ENCODE results near the gene ADAMTSL5. TPM values are rescaled to one million over a fixed set of nuclear protein-coding genes. Genes with fewer than 3 reads are reported as not detected.
"Not testable (repeated sequence)": the region's sequence is repeated elsewhere in the genome, so short reads cannot be mapped to it uniquely, and the experiment has no call there.

Gene ADAMTSL5
- total RNA-seq, 2 experiments from 2014 or later: 1.1 to 1.5 TPM

- no peak overlapping the region for H3K27ac Mint-ChIP-seq
- no peaks in the 10 kb centered on the region for H3K36me3 Mint-ChIP-seq
- no peaks in the 10 kb centered on the region for H3K9me3 Mint-ChIP-seq
- no peak overlapping the region for H3K4me3 Mint-ChIP-seq
- H3K27me3 Mint-ChIP-seq: peaks cover 32% of the 10 kb centered on the region
- DNase-seq: no peak
- peaks cover 8% of the 10 kb centered on the region for H3K4me1 Mint-ChIP-seq
Observed at GRCh38 chr19:1510807-1511206, 2.0 kb downstream of the ADAMTSL5 start.

DNA sequence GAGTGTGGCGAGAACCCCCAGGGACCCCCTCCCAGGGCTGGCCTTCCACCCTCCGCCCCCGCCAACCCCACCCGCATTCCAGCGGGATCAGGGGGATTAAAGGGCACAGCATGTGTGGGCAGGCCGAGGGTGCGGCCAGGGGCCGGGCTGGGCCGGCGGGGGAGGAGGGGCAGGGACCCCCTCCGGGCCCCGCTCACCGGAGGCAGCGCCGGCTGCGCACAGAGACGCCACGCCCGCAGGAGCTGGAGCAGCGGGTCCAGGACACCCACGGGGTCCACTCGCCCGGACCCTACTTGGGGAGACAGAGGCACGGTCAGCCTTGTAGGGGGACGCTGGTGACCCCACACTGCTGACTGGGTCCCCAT, 2.4 kb downstream of the ADAMTSL5 start:
- peaks cover 35% of the 10 kb centered on the region for H3K27me3 Mint-ChIP-seq
- no peak overlapping the region for H3K27ac Mint-ChIP-seq
- H3K36me3 Mint-ChIP-seq: no peaks in the 10 kb centered on the region
- H3K4me1 Mint-ChIP-seq: peaks cover 8% of the 10 kb centered on the region
- no peak overlapping the region for H3K4me3 Mint-ChIP-seq
- no peak for DNase-seq
- no peaks in the 10 kb centered on the region for H3K9me3 Mint-ChIP-seq

GRCh38 chr19:1509602-1510441, 3.0 kb downstream of the ADAMTSL5 start:
- Mint-ChIP-seq H3K9me3 (no peaks in the 10 kb centered on the region), H3K27ac (no peak overlapping the region), H3K36me3 (no peaks in the 10 kb centered on the region), H3K27me3 (peaks cover 41% of the 10 kb centered on the region), H3K4me3 (no peak overlapping the region), H3K4me1 (peaks cover 8% of the 10 kb centered on the region)
- no peak for DNase-seq

DNA sequence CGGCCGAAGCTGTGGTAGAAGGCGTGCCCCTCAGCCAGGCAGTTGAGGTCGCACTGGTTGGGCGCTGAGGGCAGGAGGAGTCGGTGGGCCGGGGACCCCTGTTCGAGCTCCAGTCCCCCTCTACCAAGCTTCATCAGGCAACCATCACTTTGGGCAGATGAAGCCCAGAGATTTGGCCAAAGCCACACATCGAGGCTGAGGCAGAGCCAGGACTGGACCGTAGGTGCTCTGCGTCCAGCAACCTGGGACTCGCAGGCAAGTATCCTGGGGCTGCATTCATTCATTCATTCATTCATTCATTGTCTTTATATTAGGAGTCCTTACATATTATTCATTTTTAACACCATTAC, 4.3 kb downstream of the ADAMTSL5 start:
- Mint-ChIP-seq H3K36me3 (no peaks in the 10 kb centered on the region), H3K4me3 (peak overlapping the region; percentile 16), H3K27me3 (peaks cover 48% of the 10 kb centered on the region), H3K4me1 (peaks cover 11% of the 10 kb centered on the region), H3K9me3 (no peaks in the 10 kb centered on the region), H3K27ac (no peak overlapping the region)
- no peak for DNase-seq

GRCh38 chr19:1507763-1508506, 4.9 kb downstream of the ADAMTSL5 start:
- H3K27ac Mint-ChIP-seq: peak overlapping the region; percentile 78
- peak overlapping the region; percentile 80 for H3K4me3 Mint-ChIP-seq
- H3K4me1 Mint-ChIP-seq: peaks cover 11% of the 10 kb centered on the region
- peak; percentile 87 for DNase-seq
- H3K27me3 Mint-ChIP-seq: peaks cover 52% of the 10 kb centered on the region
- H3K9me3 Mint-ChIP-seq: no peaks in the 10 kb centered on the region
- H3K36me3 Mint-ChIP-seq: no peaks in the 10 kb centered on the region

GRCh38 chr19:1507192-1507660, 5.6 kb downstream of the ADAMTSL5 start:
- Mint-ChIP-seq H3K4me3 (no peak overlapping the region), H3K36me3 (no peaks in the 10 kb centered on the region), H3K27me3 (peaks cover 53% of the 10 kb centered on the region), H3K9me3 (no peaks in the 10 kb centered on the region), H3K27ac (no peak overlapping the region), H3K4me1 (peaks cover 10% of the 10 kb centered on the region)
- DNase-seq: no peak

DNA sequence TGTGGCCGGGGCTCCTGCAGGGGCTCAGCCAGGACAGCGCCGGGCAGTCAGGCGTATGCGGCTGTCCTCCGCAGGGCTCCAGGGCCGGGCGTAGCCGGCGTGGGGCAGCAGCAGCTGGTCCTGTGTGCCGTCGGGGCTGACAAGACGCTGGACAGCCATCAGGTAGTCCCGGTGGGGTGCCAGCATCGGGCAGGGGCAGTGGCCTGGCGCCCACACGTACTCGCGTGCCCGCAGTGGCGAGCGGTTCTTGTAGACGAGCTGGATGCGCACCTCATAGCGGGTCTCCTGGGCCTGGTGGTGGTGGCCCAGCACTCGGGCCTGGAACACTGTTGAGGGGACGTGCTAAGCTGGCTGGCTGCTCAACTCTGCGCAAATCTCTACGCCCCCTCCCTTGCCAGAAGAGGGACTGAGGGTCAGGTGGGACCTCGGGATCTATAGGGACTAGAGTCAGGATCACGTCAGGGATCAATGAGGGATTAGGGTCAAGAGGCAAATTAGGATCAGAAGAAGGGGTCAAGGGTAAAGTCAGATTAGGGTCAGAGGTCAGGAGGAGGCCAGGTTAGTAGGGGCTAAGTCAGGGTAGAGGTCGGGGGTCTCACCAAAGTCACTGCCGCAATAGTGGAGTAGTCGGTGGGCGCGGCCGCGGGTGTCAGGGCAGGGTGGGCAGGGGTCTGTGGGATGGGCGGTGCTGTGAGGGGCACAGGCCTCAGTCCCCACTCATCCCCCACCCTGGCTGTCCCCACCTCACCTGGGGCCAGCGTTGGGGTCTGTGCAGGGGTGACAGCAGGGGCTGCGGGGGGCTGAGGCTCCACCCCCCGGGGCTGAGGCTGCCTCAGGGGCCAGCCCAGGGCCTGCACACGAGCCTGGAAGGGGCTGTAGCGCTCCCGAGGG, 6.6 kb downstream of the ADAMTSL5 start:
- Mint-ChIP-seq H3K4me3 (no peak overlapping the region), H3K4me1 (peaks cover 10% of the 10 kb centered on the region), H3K36me3 (no peaks in the 10 kb centered on the region), H3K9me3 (no peaks in the 10 kb centered on the region), H3K27ac (no peak overlapping the region), H3K27me3 (peaks cover 50% of the 10 kb centered on the region)
- no peak for DNase-seq

- Mint-ChIP-seq H3K27me3 (peaks cover 41% of the 10 kb centered on the region), H3K4me3 (no peak overlapping the region), H3K27ac (no peak overlapping the region), H3K9me3 (no peaks in the 10 kb centered on the region), H3K4me1 (peaks cover 10% of the 10 kb centered on the region), H3K36me3 (no peaks in the 10 kb centered on the region)
- DNase-seq: no peak
Observed at GRCh38 chr19:1505012-1505411, 7.8 kb downstream of the ADAMTSL5 start.

GRCh38 chr19:1503925-1504773, 8.7 kb downstream of the ADAMTSL5 start:
- no peak for DNase-seq
- no peak overlapping the region for H3K4me3 Mint-ChIP-seq
- H3K27ac Mint-ChIP-seq: no peak overlapping the region
- H3K4me1 Mint-ChIP-seq: peaks cover 10% of the 10 kb centered on the region
- H3K27me3 Mint-ChIP-seq: peaks cover 37% of the 10 kb centered on the region
- no peaks in the 10 kb centered on the region for H3K36me3 Mint-ChIP-seq
- no peaks in the 10 kb centered on the region for H3K9me3 Mint-ChIP-seq

DNA sequence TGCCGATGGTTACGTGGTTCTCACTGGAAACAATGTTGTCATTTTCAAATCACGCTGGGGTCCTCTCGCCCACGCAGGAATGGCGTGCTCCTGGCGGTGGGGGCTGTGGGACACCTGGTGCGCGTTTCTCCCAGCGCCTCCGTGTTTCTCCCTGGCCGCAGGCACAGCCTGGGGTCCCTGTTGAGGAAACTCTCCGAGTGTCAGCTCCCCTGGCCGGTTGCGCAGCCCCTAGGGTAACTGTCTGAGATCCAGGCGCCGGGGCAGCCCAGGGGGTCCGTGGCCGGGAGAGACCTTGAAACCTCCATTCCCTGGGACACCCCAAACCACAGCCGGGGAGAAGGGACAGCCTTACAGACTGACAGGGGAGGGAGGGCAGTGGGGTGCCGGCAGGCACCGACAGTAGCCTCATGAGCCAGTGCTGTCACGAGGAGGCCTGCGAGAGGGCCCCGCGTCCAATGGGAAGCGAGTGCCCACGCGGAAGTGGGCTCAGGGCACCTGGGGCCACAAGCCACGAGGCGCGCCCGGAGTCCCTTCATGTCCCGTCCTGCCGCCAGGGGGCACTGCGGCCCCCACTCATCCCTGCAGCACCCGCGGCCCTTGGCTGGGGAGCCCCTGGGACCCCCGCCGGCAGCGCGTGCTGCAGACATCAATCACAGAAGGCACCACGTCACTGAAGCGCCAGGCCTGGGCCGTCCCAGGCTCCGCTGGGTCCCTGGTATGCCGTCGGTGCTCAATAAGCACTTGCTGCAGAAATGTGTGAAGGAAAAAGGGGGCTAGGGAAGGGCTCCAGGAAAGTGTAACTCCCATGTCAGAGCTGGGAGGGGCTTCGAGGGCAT, 9.5 kb downstream of the ADAMTSL5 start:
- DNase-seq: peak; percentile 76
- Mint-ChIP-seq H3K27ac (no peak overlapping the region), H3K4me1 (peaks cover 10% of the 10 kb centered on the region), H3K27me3 (peaks cover 37% of the 10 kb centered on the region), H3K9me3 (no peaks in the 10 kb centered on the region), H3K36me3 (no peaks in the 10 kb centered on the region), H3K4me3 (no peak overlapping the region)

DNA sequence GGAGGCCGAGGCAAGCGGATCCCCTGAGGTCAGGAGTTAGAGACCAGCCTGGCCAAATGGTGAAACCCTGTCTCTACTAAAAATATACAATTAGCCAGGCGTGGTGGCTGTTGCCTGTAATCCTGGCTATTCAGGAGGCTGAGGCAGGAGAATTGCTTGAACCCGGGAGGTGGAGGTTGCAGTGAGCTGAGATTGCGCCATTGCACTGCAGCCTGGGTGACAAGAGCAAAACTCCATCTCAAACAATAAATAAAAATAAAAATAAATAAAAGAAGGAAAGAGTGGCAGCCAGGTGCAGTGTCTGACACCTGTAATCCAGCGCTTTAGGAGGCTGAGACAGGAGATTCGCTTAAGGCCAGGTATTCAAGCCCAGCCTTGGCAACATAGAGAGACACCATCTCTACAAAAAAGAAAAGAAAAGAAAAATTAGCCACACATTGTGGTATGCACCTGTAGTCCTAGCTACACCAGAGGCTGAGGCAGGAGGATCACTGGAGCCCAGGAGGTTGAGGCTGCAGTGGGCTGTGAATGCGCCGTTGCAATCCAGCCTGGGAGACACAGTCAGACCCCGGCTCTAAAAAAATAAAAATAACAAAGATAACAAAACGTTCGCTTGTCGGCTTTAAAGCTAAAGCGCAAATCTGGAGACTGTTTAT, 10.3 kb downstream of the ADAMTSL5 start:
- Mint-ChIP-seq H3K9me3 (no peaks in the 10 kb centered on the region), H3K4me1 (peaks cover 6% of the 10 kb centered on the region), H3K36me3 (no peaks in the 10 kb centered on the region), H3K27ac (no peak overlapping the region), H3K27me3 (peaks cover 32% of the 10 kb centered on the region), H3K4me3 (no peak overlapping the region)
- DNase-seq: no peak

- H3K27me3 Mint-ChIP-seq: peaks cover 29% of the 10 kb centered on the region
- no peaks in the 10 kb centered on the region for H3K36me3 Mint-ChIP-seq
- H3K4me3 Mint-ChIP-seq: no peak overlapping the region
- no peak for DNase-seq
- H3K9me3 Mint-ChIP-seq: no peaks in the 10 kb centered on the region
- peaks cover 5% of the 10 kb centered on the region for H3K4me1 Mint-ChIP-seq
- H3K27ac Mint-ChIP-seq: peak overlapping the region; percentile 34
Observed at GRCh38 chr19:1501200-1501595, 11.6 kb downstream of the ADAMTSL5 start.

GRCh38 chr19:1499231-1499630, 13.6 kb downstream of the ADAMTSL5 start:
- not testable (repeated sequence) for H3K9me3 Mint-ChIP-seq, H3K4me1 Mint-ChIP-seq, H3K4me3 Mint-ChIP-seq, H3K27ac Mint-ChIP-seq, H3K36me3 Mint-ChIP-seq, DNase-seq
- H3K27me3 Mint-ChIP-seq: peaks cover 15% of the 10 kb centered on the region

Measured in activated naive CD8-positive, alpha-beta T cell treated with anti-CD3 and anti-CD28 coated beads for 36 hours (primary cell).